SK-N-SH treated with all-trans-retinoic acid at 6 μM for 48 hours (cell line): ENCODE measurements around the gene PITPNC1.
"Not testable (repeated sequence)": the region's sequence is repeated elsewhere in the genome, so short reads cannot be mapped to it uniquely, and the experiment has no call there.

Experiments used
- ATAC-seq: fragments of 200-7000 bp; cut with Tn5 transposase; 3 replicates; pipeline ENCODE4 v1.9.1; 2020; ENCODE audit warnings: mild to moderate bottlenecking, moderate library complexity
- ARNTL ChIP-seq: fragments of 450-650 bp; formaldehyde crosslinking; IDR thresholded peaks from 2 replicates; pipeline ENCODE4 v1.5.0; 2020; ENCODE audit warnings: low read depth, mild to moderate bottlenecking, moderate library complexity, borderline replicate concordance
- BACH2 ChIP-seq: fragments of 250-450 bp; sonication (Bioruptor Pico); IDR thresholded peaks from 2 replicates; pipeline ENCODE4 v1.9.0; 2021; ENCODE audit warnings: mild to moderate bottlenecking, borderline replicate concordance
- CSDC2 ChIP-seq: fragments of 250-450 bp; sonication (Bioruptor Pico); IDR thresholded peaks from 2 replicates; pipeline ENCODE4 v1.5.0; 2020; ENCODE audit warnings: mild to moderate bottlenecking, moderate library complexity
- ESRRG ChIP-seq: fragments of 250-450 bp; sonication (Bioruptor Pico); IDR thresholded peaks from 2 replicates; pipeline ENCODE4 v1.6.1; 2021; ENCODE audit warnings: mild to moderate bottlenecking
- GLIS3 ChIP-seq: fragments of 250-450 bp; sonication (Bioruptor Pico); IDR thresholded peaks from 2 replicates; pipeline ENCODE4 v1.5.0; 2020; ENCODE audit warnings: mild to moderate bottlenecking, moderate library complexity
- ISL1 ChIP-seq: fragments of 250-450 bp; sonication (Bioruptor Pico); IDR thresholded peaks from 2 replicates; pipeline ENCODE4 v2.1.2; 2022; ENCODE audit warnings: mild to moderate bottlenecking, moderate library complexity
- OSR1 ChIP-seq: fragments of 250-450 bp; sonication (Bioruptor Pico); IDR thresholded peaks from 2 replicates; pipeline ENCODE4 v1.8.0; 2022; ENCODE audit warnings: moderate library complexity, mild to moderate bottlenecking, inconsistent platforms
- PPARA ChIP-seq: fragments of 250-450 bp; sonication (Bioruptor Pico); IDR thresholded peaks from 2 replicates; pipeline ENCODE4 v1.5.0; 2020; ENCODE audit warnings: mild to moderate bottlenecking, borderline replicate concordance
- RARB ChIP-seq: fragments of 250-450 bp; sonication (Bioruptor Pico); IDR thresholded peaks from 2 replicates; pipeline ENCODE4 v1.8.0; 2021; ENCODE audit warnings: mild to moderate bottlenecking, moderate library complexity
- SNAI2 ChIP-seq: fragments of 250-450 bp; sonication (Bioruptor Pico); IDR thresholded peaks from 2 replicates; pipeline ENCODE4 v1.5.0; 2020; ENCODE audit warnings: mild to moderate bottlenecking, moderate library complexity
- TCF4 ChIP-seq: fragments of 250-450 bp; sonication (Bioruptor Pico); IDR thresholded peaks from 2 replicates; pipeline ENCODE4 v1.8.0; 2021; ENCODE audit warnings: mild to moderate bottlenecking, moderate library complexity, borderline replicate concordance
- TOX ChIP-seq: fragments of 250-450 bp; sonication (Bioruptor Pico); IDR thresholded peaks from 2 replicates; pipeline ENCODE4 v1.8.0; 2021; ENCODE audit warnings: mild to moderate bottlenecking, moderate library complexity, borderline replicate concordance
- ZFP3 ChIP-seq: fragments of 250-450 bp; sonication (Bioruptor Pico); IDR thresholded peaks from 2 replicates; pipeline ENCODE4 v1.5.0; 2020; ENCODE audit warnings: mild to moderate bottlenecking, moderate library complexity
- ZNF8 ChIP-seq: fragments of 450-650 bp; formaldehyde crosslinking; IDR thresholded peaks from 2 replicates; pipeline ENCODE4 v1.5.0; 2020; ENCODE audit warnings: mild to moderate bottlenecking, moderate library complexity
- TF ChIP-seq, protein P1 (sequence below): fragments of 250-450 bp; sonication (Bioruptor Pico); IDR thresholded peaks from 2 replicates; pipeline ENCODE4 v1.5.1; 2021; ENCODE audit warnings: mild to moderate bottlenecking, moderate library complexity
- TF ChIP-seq, protein P2 (sequence below): fragments of 250-450 bp; sonication (Bioruptor Pico); IDR thresholded peaks from 2 replicates; pipeline ENCODE4 v1.5.0; 2020; ENCODE audit warnings: mild to moderate bottlenecking, moderate library complexity
- TF ChIP-seq, protein P3 (sequence below): fragments of 250-450 bp; sonication (Bioruptor Pico); IDR thresholded peaks from 2 replicates; pipeline ENCODE4 v1.5.1; 2020; ENCODE audit warnings: low read depth, mild to moderate bottlenecking, moderate library complexity

Gene PITPNC1

DNA sequence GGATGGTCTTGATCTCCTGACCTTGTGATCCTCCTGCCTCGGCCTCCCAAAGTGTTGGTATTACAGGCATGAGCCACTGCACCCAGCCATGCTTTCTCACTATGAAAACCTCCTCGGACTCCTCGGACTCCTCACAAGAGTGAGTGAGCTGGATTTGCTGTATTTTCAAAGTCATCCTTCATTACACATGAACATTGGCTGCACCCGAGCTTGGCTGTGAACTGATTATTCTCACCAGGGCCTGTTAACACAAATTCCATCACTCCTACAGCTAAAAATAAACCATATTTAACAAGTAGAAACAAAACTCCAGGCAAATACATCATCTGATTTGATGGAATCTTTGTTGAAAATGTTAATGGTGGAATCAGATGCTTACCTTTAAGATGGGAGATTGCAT is 50.3 kb downstream of the PITPNC1 start:
- no peak for ATAC-seq
- TF ChIP-seq RARB: no peak
- TF ChIP-seq BACH2: no peak
- TF ChIP-seq, protein P1, sequence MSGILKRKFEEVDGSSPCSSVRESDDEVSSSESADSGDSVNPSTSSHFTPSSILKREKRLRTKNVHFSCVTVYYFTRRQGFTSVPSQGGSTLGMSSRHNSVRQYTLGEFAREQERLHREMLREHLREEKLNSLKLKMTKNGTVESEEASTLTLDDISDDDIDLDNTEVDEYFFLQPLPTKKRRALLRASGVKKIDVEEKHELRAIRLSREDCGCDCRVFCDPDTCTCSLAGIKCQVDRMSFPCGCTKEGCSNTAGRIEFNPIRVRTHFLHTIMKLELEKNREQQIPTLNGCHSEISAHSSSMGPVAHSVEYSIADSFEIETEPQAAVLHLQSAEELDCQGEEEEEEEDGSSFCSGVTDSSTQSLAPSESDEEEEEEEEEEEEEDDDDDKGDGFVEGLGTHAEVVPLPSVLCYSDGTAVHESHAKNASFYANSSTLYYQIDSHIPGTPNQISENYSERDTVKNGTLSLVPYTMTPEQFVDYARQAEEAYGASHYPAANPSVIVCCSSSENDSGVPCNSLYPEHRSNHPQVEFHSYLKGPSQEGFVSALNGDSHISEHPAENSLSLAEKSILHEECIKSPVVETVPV (CRISPR knock-in tag): no peak
- no peak for TF ChIP-seq OSR1 (CRISPR knock-in tag)
- no peak for TF ChIP-seq TCF4 (CRISPR knock-in tag)
- TF ChIP-seq, protein P2, sequence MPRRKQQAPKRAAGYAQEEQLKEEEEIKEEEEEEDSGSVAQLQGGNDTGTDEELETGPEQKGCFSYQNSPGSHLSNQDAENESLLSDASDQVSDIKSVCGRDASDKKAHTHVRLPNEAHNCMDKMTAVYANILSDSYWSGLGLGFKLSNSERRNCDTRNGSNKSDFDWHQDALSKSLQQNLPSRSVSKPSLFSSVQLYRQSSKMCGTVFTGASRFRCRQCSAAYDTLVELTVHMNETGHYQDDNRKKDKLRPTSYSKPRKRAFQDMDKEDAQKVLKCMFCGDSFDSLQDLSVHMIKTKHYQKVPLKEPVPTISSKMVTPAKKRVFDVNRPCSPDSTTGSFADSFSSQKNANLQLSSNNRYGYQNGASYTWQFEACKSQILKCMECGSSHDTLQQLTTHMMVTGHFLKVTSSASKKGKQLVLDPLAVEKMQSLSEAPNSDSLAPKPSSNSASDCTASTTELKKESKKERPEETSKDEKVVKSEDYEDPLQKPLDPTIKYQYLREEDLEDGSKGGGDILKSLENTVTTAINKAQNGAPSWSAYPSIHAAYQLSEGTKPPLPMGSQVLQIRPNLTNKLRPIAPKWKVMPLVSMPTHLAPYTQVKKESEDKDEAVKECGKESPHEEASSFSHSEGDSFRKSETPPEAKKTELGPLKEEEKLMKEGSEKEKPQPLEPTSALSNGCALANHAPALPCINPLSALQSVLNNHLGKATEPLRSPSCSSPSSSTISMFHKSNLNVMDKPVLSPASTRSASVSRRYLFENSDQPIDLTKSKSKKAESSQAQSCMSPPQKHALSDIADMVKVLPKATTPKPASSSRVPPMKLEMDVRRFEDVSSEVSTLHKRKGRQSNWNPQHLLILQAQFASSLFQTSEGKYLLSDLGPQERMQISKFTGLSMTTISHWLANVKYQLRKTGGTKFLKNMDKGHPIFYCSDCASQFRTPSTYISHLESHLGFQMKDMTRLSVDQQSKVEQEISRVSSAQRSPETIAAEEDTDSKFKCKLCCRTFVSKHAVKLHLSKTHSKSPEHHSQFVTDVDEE (CRISPR knock-in tag): no peak
- no peak for TF ChIP-seq ZNF8

DNA sequence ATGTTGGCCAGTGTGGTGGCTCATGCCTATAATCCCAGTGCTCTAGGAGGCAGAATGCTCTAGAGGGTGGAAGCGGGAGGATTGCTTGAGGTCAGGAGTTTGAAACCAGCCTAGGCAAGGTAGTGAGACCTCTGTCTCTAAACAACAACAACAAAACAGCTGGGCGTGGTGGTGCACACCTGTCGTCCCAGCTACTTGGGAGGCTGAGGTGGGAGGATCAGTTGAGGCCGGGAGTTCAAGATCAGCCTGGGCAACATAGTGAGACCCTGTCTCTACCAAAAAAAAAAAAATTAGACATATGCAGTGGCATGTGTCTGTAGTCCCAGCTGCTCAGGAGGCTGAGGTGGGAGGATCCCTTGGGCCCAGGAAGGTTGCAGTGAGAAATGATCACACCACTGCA is 53.4 kb downstream of the PITPNC1 start:
- not testable (repeated sequence) for ATAC-seq

DNA sequence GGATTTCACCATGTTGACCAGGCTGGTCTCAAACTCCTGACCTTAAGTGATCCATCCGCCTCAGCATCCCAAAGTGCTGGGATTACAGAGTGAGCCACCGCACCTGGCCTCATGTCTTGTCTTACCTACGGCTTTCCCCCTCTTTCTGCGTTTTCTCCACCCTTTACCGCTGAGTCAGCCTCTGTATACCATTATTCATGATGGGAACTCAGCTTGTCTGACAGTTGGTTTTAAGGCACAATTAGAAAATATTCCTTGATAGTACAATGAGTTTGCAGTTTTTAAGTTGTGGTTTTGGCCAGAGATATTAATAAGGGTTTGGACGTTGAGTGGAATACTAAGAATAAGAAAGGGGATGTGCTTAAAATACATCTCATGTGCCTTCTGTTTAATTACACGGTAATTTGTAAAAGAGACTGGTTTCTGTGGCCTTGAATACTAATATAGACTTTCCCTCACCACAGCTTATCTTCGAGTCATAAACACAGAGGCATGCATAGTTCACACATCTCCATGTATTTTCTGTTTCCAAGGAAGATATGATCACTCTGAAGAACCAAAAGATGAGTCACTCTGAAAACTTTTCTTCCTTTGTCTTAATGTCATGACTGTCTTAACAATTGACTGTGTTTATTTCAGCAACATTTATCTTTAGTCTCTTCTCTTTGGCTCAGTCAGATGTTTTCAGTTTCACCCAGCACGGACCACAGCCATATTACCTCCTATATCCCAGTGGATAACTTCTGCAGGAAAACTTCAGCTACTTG is 54.4 kb downstream of the PITPNC1 start:
- peak; percentile 95 for ATAC-seq

DNA sequence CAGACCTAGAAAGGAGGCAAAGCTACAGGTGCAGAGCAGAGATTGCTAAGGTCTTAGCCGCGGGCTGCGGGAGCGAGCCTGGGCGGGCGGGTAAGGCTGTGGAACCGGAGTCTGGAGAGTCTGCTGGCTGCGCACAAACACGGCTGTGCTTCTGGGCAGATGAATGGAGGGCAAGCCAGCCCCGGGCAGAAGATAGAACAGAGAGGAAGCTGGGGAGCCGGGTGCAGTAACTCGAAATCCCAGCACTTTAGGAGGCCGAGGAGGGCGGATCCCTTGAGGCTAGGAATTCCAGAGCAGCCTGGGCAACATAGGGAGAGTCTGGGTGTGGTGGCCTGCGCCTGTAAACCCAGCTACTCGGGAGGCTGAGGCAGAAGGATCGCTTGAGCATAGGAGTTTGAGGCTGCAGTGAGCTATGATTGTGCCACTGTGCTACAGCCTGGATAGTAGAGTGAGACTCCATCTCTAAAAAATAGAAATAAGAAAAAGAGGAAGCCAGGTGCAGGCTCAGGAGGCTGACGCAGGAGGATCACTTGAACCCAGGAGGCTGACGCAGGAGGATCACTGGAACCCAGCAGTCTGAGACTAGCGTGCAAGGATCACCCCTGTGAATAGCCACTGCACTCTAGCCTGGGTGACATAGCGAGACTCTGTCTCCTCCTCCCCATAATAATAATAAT is 56.3 kb downstream of the PITPNC1 start:
- no peak for ATAC-seq
- TF ChIP-seq BACH2 (no peak), CSDC2 (CRISPR knock-in tag) (no peak), SNAI2 (CRISPR knock-in tag) (no peak)
- TF ChIP-seq, protein P2 (CRISPR knock-in tag): no peak

More for the DNA sequence above, 54.4 kb downstream of the PITPNC1 start:
- TF ChIP-seq CSDC2 (CRISPR knock-in tag) (no peak), ISL1 (CRISPR knock-in tag) (peak; percentile 36; the same call in 1 of the 2 replicates), ESRRG (CRISPR knock-in tag) (no peak), PPARA (CRISPR knock-in tag) (no peak), ZFP3 (CRISPR knock-in tag) (no peak), ARNTL (no peak), TCF4 (CRISPR knock-in tag) (no peak), RARB (peak; percentile 57; the same call in 1 of the 2 replicates), GLIS3 (no peak), OSR1 (CRISPR knock-in tag) (no peak), TOX (CRISPR knock-in tag) (peak; percentile 50; the same call in 1 of the 2 replicates), BACH2 (no peak)
- TF ChIP-seq, protein P3, sequence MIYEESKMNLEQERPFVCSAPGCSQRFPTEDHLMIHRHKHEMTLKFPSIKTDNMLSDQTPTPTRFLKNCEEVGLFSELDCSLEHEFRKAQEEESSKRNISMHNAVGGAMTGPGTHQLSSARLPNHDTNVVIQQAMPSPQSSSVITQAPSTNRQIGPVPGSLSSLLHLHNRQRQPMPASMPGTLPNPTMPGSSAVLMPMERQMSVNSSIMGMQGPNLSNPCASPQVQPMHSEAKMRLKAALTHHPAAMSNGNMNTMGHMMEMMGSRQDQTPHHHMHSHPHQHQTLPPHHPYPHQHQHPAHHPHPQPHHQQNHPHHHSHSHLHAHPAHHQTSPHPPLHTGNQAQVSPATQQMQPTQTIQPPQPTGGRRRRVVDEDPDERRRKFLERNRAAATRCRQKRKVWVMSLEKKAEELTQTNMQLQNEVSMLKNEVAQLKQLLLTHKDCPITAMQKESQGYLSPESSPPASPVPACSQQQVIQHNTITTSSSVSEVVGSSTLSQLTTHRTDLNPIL: no peak
